ENCODE measurements around the gene PRR5. TPM values are rescaled to one million over a fixed set of nuclear protein-coding genes. Genes with fewer than 3 reads are reported as not detected.
"Not testable (repeated sequence)": the region's sequence is repeated elsewhere in the genome, so short reads cannot be mapped to it uniquely, and the experiment has no call there.

Gene PRR5
- total RNA-seq, 2 experiments from 2014 or later: 22.1 to 22.6 TPM

- POLR2A ChIA-PET: interaction anchor here (1.5 to 10.6 kb wide), 2 partner anchors 16 to 33 kb away, joined by 3 to 92 read pairs; no protein-coding TSS in a partner anchor
- Mint-ChIP-seq H3K4me3 (peak overlapping the region; percentile 71), H3K9me3 (no peaks in the 10 kb centered on the region), H3K36me3 (ENCODE audit: low read depth) (no peaks in the 10 kb centered on the region), H3K4me1 (peaks cover 68% of the 10 kb centered on the region), H3K27ac (peak overlapping the region; percentile 93), H3K27me3 (peaks cover 14% of the 10 kb centered on the region)
- CTCF ChIA-PET: interaction anchor here (13.9 kb wide), 1 partner anchor 16 kb away, joined by 146 read pairs; no protein-coding TSS in a partner anchor
- DNase-seq: no peak
These were observed 34.7 kb upstream of the PRR5 start for GRCh38 chr22:44667276-44667675.

- Mint-ChIP-seq H3K27ac (peak overlapping the region; percentile 93), H3K36me3 (ENCODE audit: low read depth) (no peaks in the 10 kb centered on the region), H3K27me3 (peaks cover 14% of the 10 kb centered on the region), H3K9me3 (no peaks in the 10 kb centered on the region), H3K4me1 (peaks cover 72% of the 10 kb centered on the region), H3K4me3 (peak overlapping the region; percentile 71)
- POLR2A ChIA-PET: interaction anchor here (1.5 to 10.6 kb wide), 2 partner anchors 16 to 33 kb away, joined by 3 to 92 read pairs; no protein-coding TSS in a partner anchor
- CTCF ChIA-PET: interaction anchor here (13.9 kb wide), 1 partner anchor 16 kb away, joined by 146 read pairs; no protein-coding TSS in a partner anchor
- DNase-seq: peak; percentile 93
These were observed 34.2 kb upstream of the PRR5 start for GRCh38 chr22:44667829-44668189.

- peak overlapping the region; percentile 93 for H3K27ac Mint-ChIP-seq
- H3K36me3 Mint-ChIP-seq (ENCODE audit: low read depth): no peaks in the 10 kb centered on the region
- H3K4me1 Mint-ChIP-seq: peaks cover 70% of the 10 kb centered on the region
- peak overlapping the region; percentile 71 for H3K4me3 Mint-ChIP-seq
- H3K27me3 Mint-ChIP-seq: peaks cover 14% of the 10 kb centered on the region
- DNase-seq: no peak
- POLR2A ChIA-PET: interaction anchor here (1.5 to 10.6 kb wide), 2 partner anchors 15 to 34 kb away, joined by 3 to 92 read pairs; no protein-coding TSS in a partner anchor
- no peaks in the 10 kb centered on the region for H3K9me3 Mint-ChIP-seq
- CTCF ChIA-PET: interaction anchor here (1.7 to 13.9 kb wide), 2 partner anchors 15 to 42 kb away, joined by 8 to 146 read pairs; no protein-coding TSS in a partner anchor
These were observed 33.7 kb upstream of the PRR5 start for GRCh38 chr22:44668190-44668885.

GRCh38 chr22:44668886-44669521 lies 33.0 kb upstream of the PRR5 start:
- no peak for DNase-seq
- H3K9me3 Mint-ChIP-seq: no peaks in the 10 kb centered on the region
- ChIA-PET POLR2A (interaction anchor here (1.5 to 10.6 kb wide), 2 partner anchors 14 to 34 kb away, joined by 3 to 92 read pairs; no protein-coding TSS in a partner anchor), CTCF (interaction anchor here (1.2 to 13.9 kb wide), 3 partner anchors 14 to 45 kb away, joined by 3 to 146 read pairs (median 8); no protein-coding TSS in a partner anchor)
- peak overlapping the region; percentile 59 for H3K27ac Mint-ChIP-seq
- peaks cover 64% of the 10 kb centered on the region for H3K4me1 Mint-ChIP-seq
- H3K4me3 Mint-ChIP-seq: peak overlapping the region; percentile 73
- H3K36me3 Mint-ChIP-seq (ENCODE audit: low read depth): no peaks in the 10 kb centered on the region
- H3K27me3 Mint-ChIP-seq: peaks cover 14% of the 10 kb centered on the region

GRCh38 chr22:44669561-44669976 lies 32.4 kb upstream of the PRR5 start:
- H3K9me3 Mint-ChIP-seq: no peaks in the 10 kb centered on the region
- peak overlapping the region; percentile 73 for H3K4me3 Mint-ChIP-seq
- H3K27me3 Mint-ChIP-seq: peaks cover 14% of the 10 kb centered on the region
- H3K36me3 Mint-ChIP-seq (ENCODE audit: low read depth): no peaks in the 10 kb centered on the region
- no peak for DNase-seq
- H3K4me1 Mint-ChIP-seq: peaks cover 58% of the 10 kb centered on the region
- peak overlapping the region; percentile 31 for H3K27ac Mint-ChIP-seq
- ChIA-PET POLR2A (interaction anchor here (10.6 kb wide), 1 partner anchor 14 kb away, joined by 92 read pairs; no protein-coding TSS in a partner anchor), CTCF (interaction anchor here (1.2 to 13.9 kb wide), 3 partner anchors 14 to 46 kb away, joined by 3 to 146 read pairs (median 8); no protein-coding TSS in a partner anchor)

- Mint-ChIP-seq H3K36me3 (ENCODE audit: low read depth) (no peaks in the 10 kb centered on the region), H3K4me1 (peaks cover 52% of the 10 kb centered on the region), H3K27me3 (peaks cover 14% of the 10 kb centered on the region), H3K4me3 (peak overlapping the region; percentile 73), H3K27ac (peak overlapping the region; percentile 24), H3K9me3 (no peaks in the 10 kb centered on the region)
- no peak for DNase-seq
- ChIA-PET POLR2A (interaction anchor here (10.6 kb wide), 1 partner anchor 13 kb away, joined by 92 read pairs; no protein-coding TSS in a partner anchor), CTCF (interaction anchor here (1.2 to 13.9 kb wide), 3 partner anchors 13 to 46 kb away, joined by 3 to 146 read pairs (median 8); no protein-coding TSS in a partner anchor)
These were observed 31.6 kb upstream of the PRR5 start for GRCh38 chr22:44670220-44670988.

GRCh38 chr22:44671742-44672141 lies 30.3 kb upstream of the PRR5 start:
- ChIA-PET POLR2A (interaction anchor here (10.6 kb wide), 1 partner anchor 12 kb away, joined by 92 read pairs; no protein-coding TSS in a partner anchor), CTCF (interaction anchor here (13.9 kb wide), 1 partner anchor 12 kb away, joined by 146 read pairs; no protein-coding TSS in a partner anchor)
- Mint-ChIP-seq H3K27me3 (peaks cover 10% of the 10 kb centered on the region), H3K4me3 (no peak overlapping the region), H3K36me3 (ENCODE audit: low read depth) (no peaks in the 10 kb centered on the region), H3K27ac (peak overlapping the region; percentile 61), H3K9me3 (no peaks in the 10 kb centered on the region), H3K4me1 (peaks cover 48% of the 10 kb centered on the region)
- peak; percentile 57 for DNase-seq

GRCh38 chr22:44672632-44673031 lies 29.4 kb upstream of the PRR5 start:
- no peak overlapping the region for H3K4me3 Mint-ChIP-seq
- DNase-seq: no peak
- POLR2A ChIA-PET: interaction anchor here (10.6 kb wide), 1 partner anchor 11 kb away, joined by 92 read pairs; no protein-coding TSS in a partner anchor
- peaks cover 44% of the 10 kb centered on the region for H3K4me1 Mint-ChIP-seq
- no peaks in the 10 kb centered on the region for H3K36me3 Mint-ChIP-seq (ENCODE audit: low read depth)
- H3K27me3 Mint-ChIP-seq: peaks cover 10% of the 10 kb centered on the region
- H3K27ac Mint-ChIP-seq: no peak overlapping the region
- no peaks in the 10 kb centered on the region for H3K9me3 Mint-ChIP-seq
- CTCF ChIA-PET: interaction anchor here (13.9 kb wide), 1 partner anchor 11 kb away, joined by 146 read pairs; no protein-coding TSS in a partner anchor

- DNase-seq: no peak
- H3K27ac Mint-ChIP-seq: no peak overlapping the region
- H3K4me1 Mint-ChIP-seq: peaks cover 41% of the 10 kb centered on the region
- no peak overlapping the region for H3K4me3 Mint-ChIP-seq
- no peaks in the 10 kb centered on the region for H3K9me3 Mint-ChIP-seq
- POLR2A ChIA-PET: interaction anchor here (10.6 kb wide), 1 partner anchor 10 kb away, joined by 92 read pairs; no protein-coding TSS in a partner anchor
- no peaks in the 10 kb centered on the region for H3K36me3 Mint-ChIP-seq (ENCODE audit: low read depth)
- CTCF ChIA-PET: interaction anchor here (13.9 kb wide), 1 partner anchor 10 kb away, joined by 146 read pairs; no protein-coding TSS in a partner anchor
- peaks cover 10% of the 10 kb centered on the region for H3K27me3 Mint-ChIP-seq
These were observed 28.6 kb upstream of the PRR5 start for GRCh38 chr22:44673406-44673805.

- CTCF ChIA-PET: interaction anchor here (13.9 kb wide), 1 partner anchor 7 kb away, joined by 146 read pairs; no protein-coding TSS in a partner anchor
- POLR2A ChIA-PET; H3K27ac Mint-ChIP-seq; H3K27me3 Mint-ChIP-seq; DNase-seq; H3K4me3 Mint-ChIP-seq; H3K9me3 Mint-ChIP-seq; H3K36me3 Mint-ChIP-seq (ENCODE audit: low read depth): not testable (repeated sequence)
- H3K4me1 Mint-ChIP-seq: peaks cover 45% of the 10 kb centered on the region
These were observed 26.0 kb upstream of the PRR5 start for GRCh38 chr22:44676066-44676440.

- H3K36me3 Mint-ChIP-seq (ENCODE audit: low read depth): no peaks in the 10 kb centered on the region
- H3K27ac Mint-ChIP-seq: no peak overlapping the region
- ChIA-PET POLR2A (no interaction called here), CTCF (interaction anchor here (13.9 kb wide), 1 partner anchor 7 kb away, joined by 146 read pairs; no protein-coding TSS in a partner anchor)
- H3K4me3 Mint-ChIP-seq: no peak overlapping the region
- H3K27me3 Mint-ChIP-seq: peaks cover 4% of the 10 kb centered on the region
- DNase-seq: no peak
- peaks cover 44% of the 10 kb centered on the region for H3K4me1 Mint-ChIP-seq
- no peaks in the 10 kb centered on the region for H3K9me3 Mint-ChIP-seq
These were observed 25.3 kb upstream of the PRR5 start for GRCh38 chr22:44676441-44677352.
